ENCODE results near the gene CACNB2.

Gene CACNB2

DNA sequence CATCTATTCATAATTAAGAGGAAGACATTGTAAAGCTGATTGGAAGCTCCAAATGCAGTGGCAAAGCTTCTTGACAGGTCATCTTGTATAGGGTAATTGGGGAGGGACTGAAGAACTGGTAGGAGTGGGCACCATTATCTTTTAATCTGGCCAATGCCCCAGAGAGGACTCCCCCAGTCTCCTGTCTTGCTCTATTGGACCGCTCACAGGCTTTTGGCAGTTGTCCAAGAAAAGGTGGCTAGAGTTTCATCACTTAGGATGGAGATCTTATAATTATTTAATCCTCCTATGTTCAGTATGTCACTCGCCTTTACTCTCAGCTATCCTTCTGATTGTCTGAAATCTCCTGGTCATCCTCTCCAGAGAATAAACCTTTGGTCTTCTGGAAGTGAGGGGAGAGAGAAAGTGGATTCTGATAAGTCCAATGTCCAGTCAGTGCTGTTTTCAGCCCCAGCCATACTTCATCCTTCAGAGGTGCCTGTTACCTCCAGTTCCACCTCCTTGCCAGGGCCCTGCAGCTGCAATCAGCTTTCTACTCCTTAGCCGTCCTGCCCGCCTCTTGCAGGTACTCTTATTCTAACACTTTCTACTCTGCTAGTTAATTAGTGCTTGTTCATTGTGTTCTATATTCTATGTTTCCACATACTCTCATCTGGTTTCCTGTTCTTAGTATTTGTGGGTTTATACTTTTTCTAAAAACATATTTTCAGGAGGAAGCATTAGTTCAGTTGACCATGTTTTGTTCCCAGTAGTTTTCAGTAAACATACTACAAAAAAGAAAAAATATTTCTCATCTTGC lies 269.6 kb downstream of the CACNB2 start:
- TF ChIP-seq, protein P1, sequence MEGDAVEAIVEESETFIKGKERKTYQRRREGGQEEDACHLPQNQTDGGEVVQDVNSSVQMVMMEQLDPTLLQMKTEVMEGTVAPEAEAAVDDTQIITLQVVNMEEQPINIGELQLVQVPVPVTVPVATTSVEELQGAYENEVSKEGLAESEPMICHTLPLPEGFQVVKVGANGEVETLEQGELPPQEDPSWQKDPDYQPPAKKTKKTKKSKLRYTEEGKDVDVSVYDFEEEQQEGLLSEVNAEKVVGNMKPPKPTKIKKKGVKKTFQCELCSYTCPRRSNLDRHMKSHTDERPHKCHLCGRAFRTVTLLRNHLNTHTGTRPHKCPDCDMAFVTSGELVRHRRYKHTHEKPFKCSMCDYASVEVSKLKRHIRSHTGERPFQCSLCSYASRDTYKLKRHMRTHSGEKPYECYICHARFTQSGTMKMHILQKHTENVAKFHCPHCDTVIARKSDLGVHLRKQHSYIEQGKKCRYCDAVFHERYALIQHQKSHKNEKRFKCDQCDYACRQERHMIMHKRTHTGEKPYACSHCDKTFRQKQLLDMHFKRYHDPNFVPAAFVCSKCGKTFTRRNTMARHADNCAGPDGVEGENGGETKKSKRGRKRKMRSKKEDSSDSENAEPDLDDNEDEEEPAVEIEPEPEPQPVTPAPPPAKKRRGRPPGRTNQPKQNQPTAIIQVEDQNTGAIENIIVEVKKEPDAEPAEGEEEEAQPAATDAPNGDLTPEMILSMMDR (conservative IDR thresholded peaks at IDR 0.05; ENCODE audit: low read depth, low read length): no peak
- no peak for DNase-seq (ENCODE audit: low read depth)
- H3K4me3 ChIP-seq (ENCODE audit: low read depth, low read length): no peak overlapping the region

DNA sequence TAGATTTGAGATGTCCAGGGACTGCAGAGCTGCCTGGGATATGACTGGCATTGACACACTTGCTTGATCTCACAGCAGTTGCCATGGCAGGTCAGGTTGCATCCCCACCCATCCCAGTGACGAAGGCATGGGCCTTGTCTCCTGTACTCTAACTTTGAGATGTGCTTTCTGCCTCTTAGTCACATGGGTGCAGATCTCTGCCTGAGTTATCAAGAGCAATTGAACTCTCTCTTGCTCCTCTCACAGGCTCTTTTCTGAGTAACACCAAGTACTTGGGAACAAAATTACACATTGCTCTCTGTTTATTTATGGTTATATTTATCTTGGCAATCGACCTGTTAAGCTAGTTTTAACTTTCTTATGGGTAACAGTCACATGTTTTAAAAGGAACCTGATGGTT lies 273.8 kb downstream of the CACNB2 start:
- TF ChIP-seq, protein P1 (conservative IDR thresholded peaks at IDR 0.05; ENCODE audit: low read depth, low read length): no peak
- no peak overlapping the region for H3K4me3 ChIP-seq (ENCODE audit: low read depth, low read length)
- no peak for DNase-seq (ENCODE audit: low read depth)

DNA sequence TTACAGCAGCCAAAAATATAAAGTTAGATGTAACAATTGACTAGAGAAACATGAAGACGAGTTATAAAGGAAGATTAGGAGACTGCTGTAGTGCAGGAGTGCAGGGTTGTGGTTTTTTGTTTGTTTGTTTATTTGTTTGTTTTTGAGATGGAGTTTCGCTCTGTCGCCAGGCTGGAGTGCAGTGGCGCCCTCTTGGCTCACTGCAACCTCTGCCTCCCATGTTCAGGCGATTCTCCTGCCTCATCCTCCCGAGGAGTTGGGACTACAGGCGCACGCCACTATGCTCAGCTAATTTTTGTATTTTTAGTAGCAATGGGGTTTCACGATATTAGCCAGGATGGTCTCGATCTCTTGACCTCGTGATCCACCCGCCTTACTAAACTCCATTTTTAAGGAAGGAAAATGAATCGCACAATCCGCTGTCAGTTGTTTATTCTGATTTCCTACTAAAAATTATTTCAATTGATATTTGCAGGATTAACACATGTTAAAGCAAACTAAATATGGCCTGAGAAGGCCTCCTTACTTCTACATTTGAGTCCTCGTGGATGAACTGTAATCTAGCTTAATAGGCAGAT lies 277.8 kb downstream of the CACNB2 start:
- DNase-seq (ENCODE audit: low read depth): no peak
- no peak overlapping the region for H3K4me3 ChIP-seq (ENCODE audit: low read depth, low read length)
- TF ChIP-seq, protein P1 (conservative IDR thresholded peaks at IDR 0.05; ENCODE audit: low read depth, low read length): no peak

DNA sequence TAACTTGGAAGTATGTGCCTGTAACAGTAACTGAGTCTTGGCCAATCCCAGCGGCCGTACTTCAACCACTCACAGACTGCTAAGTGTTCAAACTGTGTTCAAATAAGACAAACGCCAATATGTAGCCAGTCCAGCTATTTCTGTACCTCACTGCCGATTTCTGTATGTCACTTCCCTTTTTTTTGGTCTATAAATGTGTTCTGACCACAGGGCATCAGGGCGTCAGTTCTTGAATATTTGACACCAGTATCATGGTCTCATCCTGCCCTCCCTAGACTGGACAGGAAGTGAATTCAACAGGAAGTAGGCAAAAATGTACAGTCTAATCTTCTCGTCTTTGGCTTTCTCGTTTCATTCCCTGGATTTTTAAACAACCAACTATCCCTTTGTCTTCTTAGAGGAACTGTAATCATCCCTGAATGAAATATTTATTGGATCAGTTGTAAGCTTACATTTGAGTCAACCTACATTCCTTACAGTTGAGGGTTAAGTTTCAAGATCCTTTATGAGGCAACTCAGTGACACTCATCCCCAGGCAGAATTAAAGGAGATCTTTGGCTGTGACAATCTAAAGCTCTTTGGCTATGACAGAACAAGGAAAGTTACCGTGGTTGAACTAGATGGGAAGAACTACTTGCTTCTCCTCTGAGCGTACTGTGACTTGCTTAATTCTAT lies 278.5 kb downstream of the CACNB2 start:
- DNase-seq (ENCODE audit: low read depth): no peak
- no peak overlapping the region for H3K4me3 ChIP-seq (ENCODE audit: low read depth, low read length)
- TF ChIP-seq, protein P1 (conservative IDR thresholded peaks at IDR 0.05; ENCODE audit: low read depth, low read length): no peak

DNA sequence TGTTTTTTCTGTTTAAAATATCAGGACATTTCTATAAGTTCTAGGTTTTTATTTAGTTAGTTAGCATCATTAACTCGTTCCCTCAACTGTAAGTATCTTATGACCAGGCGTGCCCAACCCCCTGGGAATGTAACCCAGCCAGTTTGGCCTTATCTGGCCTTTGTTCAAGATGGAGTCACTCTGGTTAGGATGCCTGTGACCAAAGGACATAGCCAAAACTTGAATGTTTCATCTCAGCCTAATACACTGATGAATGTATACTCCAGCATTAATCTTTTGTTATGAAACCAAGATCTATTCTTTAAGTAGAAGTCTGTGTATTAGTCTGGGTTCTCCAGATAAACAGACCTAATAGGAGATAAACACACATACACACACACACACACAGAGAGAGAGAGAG lies 279.7 kb downstream of the CACNB2 start:
- TF ChIP-seq, protein P1 (conservative IDR thresholded peaks at IDR 0.05; ENCODE audit: low read depth, low read length): no peak
- no peak overlapping the region for H3K4me3 ChIP-seq (ENCODE audit: low read depth, low read length)
- no peak for DNase-seq (ENCODE audit: low read depth)

DNA sequence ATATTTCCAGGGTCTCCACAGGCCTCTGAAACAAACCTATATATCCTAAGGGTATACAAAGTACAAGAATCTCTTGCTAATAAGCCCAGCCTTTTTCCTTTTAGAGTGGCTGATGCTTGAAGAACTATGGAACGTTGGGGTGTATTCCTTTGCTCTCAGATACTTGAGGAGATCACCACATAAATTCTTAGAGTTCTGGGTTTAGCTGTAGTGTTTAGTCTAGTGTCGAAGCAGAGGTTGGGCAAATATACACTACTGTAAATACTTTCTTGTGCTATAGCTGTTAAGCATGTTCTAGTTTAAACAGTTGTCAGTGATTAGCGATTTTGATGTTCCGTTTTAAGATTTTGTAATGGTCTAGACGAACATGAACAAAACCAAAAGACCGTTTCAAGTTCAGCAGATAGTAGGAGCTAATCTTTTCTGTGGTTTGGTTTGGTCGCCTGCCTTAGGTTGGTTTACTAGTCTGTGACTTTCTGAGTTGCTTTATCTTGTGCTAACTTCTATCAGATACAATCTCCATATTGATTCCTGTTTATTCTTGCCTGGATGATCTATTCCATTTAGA lies 281.6 kb downstream of the CACNB2 start:
- DNase-seq (ENCODE audit: low read depth): no peak
- no peak overlapping the region for H3K4me3 ChIP-seq (ENCODE audit: low read depth, low read length)
- TF ChIP-seq, protein P1 (conservative IDR thresholded peaks at IDR 0.05; ENCODE audit: low read depth, low read length): no peak
